ENCODE measurements around the gene AMOTL2. TPM values are rescaled to one million over a fixed set of nuclear protein-coding genes. Genes with fewer than 3 reads are reported as not detected.

Gene AMOTL2
- total RNA-seq, 1 donor from 2014 or later = not detected

GRCh38 chr3:134352031-134352671 lies 22.1 kb downstream of the AMOTL2 start:
- intact Hi-C loops (cut with micrococcal nuclease) = no loop called here
- no peak for DNase-seq (ENCODE audit: low spot score)
- Mint-ChIP-seq H3K9me3 (no peaks in the 10 kb centered on the region), H3K27ac (no peak overlapping the region), H3K27me3 (ENCODE audit: low read depth) (no peaks in the 10 kb centered on the region), H3K36me3 (ENCODE audit: low read depth) (no peaks in the 10 kb centered on the region), H3K4me1 (ENCODE audit: low read depth) (no peaks in the 10 kb centered on the region), H3K4me3 (ENCODE audit: low read depth) (no peak overlapping the region)

- DNase-seq (ENCODE audit: low spot score) = no peak
- H3K9me3 Mint-ChIP-seq = peaks cover 5% of the 10 kb centered on the region
- H3K27ac Mint-ChIP-seq = no peak overlapping the region
- no peak overlapping the region for H3K4me3 Mint-ChIP-seq (ENCODE audit: low read depth)
- H3K36me3 Mint-ChIP-seq (ENCODE audit: low read depth) = no peaks in the 10 kb centered on the region
- intact Hi-C loops (cut with micrococcal nuclease) = no loop called here
- no peaks in the 10 kb centered on the region for H3K4me1 Mint-ChIP-seq (ENCODE audit: low read depth)
- no peaks in the 10 kb centered on the region for H3K27me3 Mint-ChIP-seq (ENCODE audit: low read depth)
Measured at GRCh38 chr3:134351427-134351826, 22.8 kb downstream of the AMOTL2 start.

- intact Hi-C loops (cut with micrococcal nuclease) = no loop called here
- no peaks in the 10 kb centered on the region for H3K27me3 Mint-ChIP-seq (ENCODE audit: low read depth)
- H3K9me3 Mint-ChIP-seq = peaks cover 6% of the 10 kb centered on the region
- DNase-seq (ENCODE audit: low spot score) = no peak
- H3K27ac Mint-ChIP-seq = no peak overlapping the region
- H3K4me3 Mint-ChIP-seq (ENCODE audit: low read depth) = no peak overlapping the region
- H3K36me3 Mint-ChIP-seq (ENCODE audit: low read depth) = no peaks in the 10 kb centered on the region
- no peaks in the 10 kb centered on the region for H3K4me1 Mint-ChIP-seq (ENCODE audit: low read depth)
Measured at GRCh38 chr3:134350861-134351311, 23.4 kb downstream of the AMOTL2 start.

GRCh38 chr3:134350266-134350665 lies 24.0 kb downstream of the AMOTL2 start:
- no peak overlapping the region for H3K27ac Mint-ChIP-seq
- H3K4me3 Mint-ChIP-seq (ENCODE audit: low read depth) = no peak overlapping the region
- intact Hi-C loops (cut with micrococcal nuclease) = no loop called here
- no peaks in the 10 kb centered on the region for H3K36me3 Mint-ChIP-seq (ENCODE audit: low read depth)
- H3K27me3 Mint-ChIP-seq (ENCODE audit: low read depth) = peaks cover under 1% of the 10 kb centered on the region
- DNase-seq (ENCODE audit: low spot score) = no peak
- H3K4me1 Mint-ChIP-seq (ENCODE audit: low read depth) = no peaks in the 10 kb centered on the region
- H3K9me3 Mint-ChIP-seq = peaks cover 6% of the 10 kb centered on the region

- Mint-ChIP-seq H3K27ac (no peak overlapping the region), H3K27me3 (ENCODE audit: low read depth) (peaks cover 5% of the 10 kb centered on the region), H3K4me1 (ENCODE audit: low read depth) (no peaks in the 10 kb centered on the region), H3K36me3 (ENCODE audit: low read depth) (no peaks in the 10 kb centered on the region), H3K4me3 (ENCODE audit: low read depth) (no peak overlapping the region), H3K9me3 (peaks cover 6% of the 10 kb centered on the region)
- intact Hi-C loops (cut with micrococcal nuclease) = no loop called here
- no peak for DNase-seq (ENCODE audit: low spot score)
Measured at GRCh38 chr3:134348524-134348923, 25.7 kb downstream of the AMOTL2 start.

GRCh38 chr3:134347551-134347950 lies 26.7 kb downstream of the AMOTL2 start:
- Mint-ChIP-seq H3K4me1 (ENCODE audit: low read depth) (no peaks in the 10 kb centered on the region), H3K27me3 (ENCODE audit: low read depth) (peaks cover 5% of the 10 kb centered on the region), H3K36me3 (ENCODE audit: low read depth) (no peaks in the 10 kb centered on the region), H3K9me3 (peaks cover 6% of the 10 kb centered on the region), H3K27ac (no peak overlapping the region), H3K4me3 (ENCODE audit: low read depth) (no peak overlapping the region)
- no peak for DNase-seq (ENCODE audit: low spot score)
- intact Hi-C loops (cut with micrococcal nuclease) = no loop called here

- H3K36me3 Mint-ChIP-seq (ENCODE audit: low read depth) = no peaks in the 10 kb centered on the region
- H3K27ac Mint-ChIP-seq = no peak overlapping the region
- intact Hi-C loops (cut with micrococcal nuclease) = no loop called here
- H3K4me1 Mint-ChIP-seq (ENCODE audit: low read depth) = no peaks in the 10 kb centered on the region
- H3K4me3 Mint-ChIP-seq (ENCODE audit: low read depth) = no peak overlapping the region
- DNase-seq (ENCODE audit: low spot score) = no peak
- H3K27me3 Mint-ChIP-seq (ENCODE audit: low read depth) = peaks cover 5% of the 10 kb centered on the region
- peaks cover 6% of the 10 kb centered on the region for H3K9me3 Mint-ChIP-seq
Measured at GRCh38 chr3:134346744-134347143, 27.5 kb downstream of the AMOTL2 start.

GRCh38 chr3:134345202-134345601 lies 29.0 kb downstream of the AMOTL2 start:
- no peaks in the 10 kb centered on the region for H3K36me3 Mint-ChIP-seq (ENCODE audit: low read depth)
- H3K27me3 Mint-ChIP-seq (ENCODE audit: low read depth) = peaks cover 5% of the 10 kb centered on the region
- H3K4me1 Mint-ChIP-seq (ENCODE audit: low read depth) = no peaks in the 10 kb centered on the region
- DNase-seq (ENCODE audit: low spot score) = no peak
- intact Hi-C loops (cut with micrococcal nuclease) = no loop called here
- peaks cover 6% of the 10 kb centered on the region for H3K9me3 Mint-ChIP-seq
- H3K27ac Mint-ChIP-seq = no peak overlapping the region
- H3K4me3 Mint-ChIP-seq (ENCODE audit: low read depth) = no peak overlapping the region

- no peak for DNase-seq (ENCODE audit: low spot score)
- Mint-ChIP-seq H3K9me3 (peaks cover 6% of the 10 kb centered on the region), H3K27ac (no peak overlapping the region), H3K4me1 (ENCODE audit: low read depth) (no peaks in the 10 kb centered on the region), H3K4me3 (ENCODE audit: low read depth) (no peak overlapping the region), H3K27me3 (ENCODE audit: low read depth) (peaks cover 5% of the 10 kb centered on the region), H3K36me3 (ENCODE audit: low read depth) (no peaks in the 10 kb centered on the region)
- intact Hi-C loops (cut with micrococcal nuclease) = no loop called here
Measured at GRCh38 chr3:134344560-134344959, 29.7 kb downstream of the AMOTL2 start.

GRCh38 chr3:134342259-134342658 lies 32.0 kb downstream of the AMOTL2 start:
- no peaks in the 10 kb centered on the region for H3K36me3 Mint-ChIP-seq (ENCODE audit: low read depth)
- DNase-seq (ENCODE audit: low spot score) = no peak
- peaks cover 5% of the 10 kb centered on the region for H3K27me3 Mint-ChIP-seq (ENCODE audit: low read depth)
- intact Hi-C loops (cut with micrococcal nuclease) = no loop called here
- H3K9me3 Mint-ChIP-seq = peaks cover 6% of the 10 kb centered on the region
- no peak overlapping the region for H3K4me3 Mint-ChIP-seq (ENCODE audit: low read depth)
- H3K27ac Mint-ChIP-seq = no peak overlapping the region
- no peaks in the 10 kb centered on the region for H3K4me1 Mint-ChIP-seq (ENCODE audit: low read depth)

- no peak for DNase-seq (ENCODE audit: low spot score)
- no peak overlapping the region for H3K4me3 Mint-ChIP-seq (ENCODE audit: low read depth)
- H3K9me3 Mint-ChIP-seq = peaks cover under 1% of the 10 kb centered on the region
- peaks cover 5% of the 10 kb centered on the region for H3K27me3 Mint-ChIP-seq (ENCODE audit: low read depth)
- H3K27ac Mint-ChIP-seq = no peak overlapping the region
- no peaks in the 10 kb centered on the region for H3K4me1 Mint-ChIP-seq (ENCODE audit: low read depth)
- no peaks in the 10 kb centered on the region for H3K36me3 Mint-ChIP-seq (ENCODE audit: low read depth)
- intact Hi-C loops (cut with micrococcal nuclease) = no loop called here
Measured at GRCh38 chr3:134341389-134341788, 32.9 kb downstream of the AMOTL2 start.

GRCh38 chr3:134340982-134341365 lies 33.3 kb downstream of the AMOTL2 start:
- Mint-ChIP-seq H3K27ac (no peak overlapping the region), H3K4me3 (ENCODE audit: low read depth) (no peak overlapping the region)
- no peak for DNase-seq (ENCODE audit: low spot score)

GRCh38 chr3:134340362-134340981 lies 33.8 kb downstream of the AMOTL2 start:
- no peaks in the 10 kb centered on the region for H3K4me1 Mint-ChIP-seq (ENCODE audit: low read depth)
- no peak for DNase-seq (ENCODE audit: low spot score)
- H3K27me3 Mint-ChIP-seq (ENCODE audit: low read depth) = peaks cover 5% of the 10 kb centered on the region
- H3K36me3 Mint-ChIP-seq (ENCODE audit: low read depth) = no peaks in the 10 kb centered on the region
- intact Hi-C loops (cut with micrococcal nuclease) = no loop called here
- H3K9me3 Mint-ChIP-seq = no peaks in the 10 kb centered on the region
- H3K4me3 Mint-ChIP-seq (ENCODE audit: low read depth) = no peak overlapping the region
- H3K27ac Mint-ChIP-seq = no peak overlapping the region

More at GRCh38 chr3:134340982-134341365, 33.3 kb downstream of the AMOTL2 start:
- Mint-ChIP-seq H3K27me3 (ENCODE audit: low read depth) (peaks cover 5% of the 10 kb centered on the region), H3K9me3 (no peaks in the 10 kb centered on the region), H3K36me3 (ENCODE audit: low read depth) (no peaks in the 10 kb centered on the region), H3K4me1 (ENCODE audit: low read depth) (no peaks in the 10 kb centered on the region)
- intact Hi-C loops (cut with micrococcal nuclease) = no loop called here
